ENCODE data around the gene SLC31A1. TPM values are rescaled to one million over a fixed set of nuclear protein-coding genes. Genes with fewer than 3 reads are reported as not detected.

Gene SLC31A1
- total and polyA plus RNA-seq, 2 of the 8 experiments (the other 6 are each of a cell fraction or from before 2014, with no cell fraction given) = 23.9 to 40.8 TPM

DNA sequence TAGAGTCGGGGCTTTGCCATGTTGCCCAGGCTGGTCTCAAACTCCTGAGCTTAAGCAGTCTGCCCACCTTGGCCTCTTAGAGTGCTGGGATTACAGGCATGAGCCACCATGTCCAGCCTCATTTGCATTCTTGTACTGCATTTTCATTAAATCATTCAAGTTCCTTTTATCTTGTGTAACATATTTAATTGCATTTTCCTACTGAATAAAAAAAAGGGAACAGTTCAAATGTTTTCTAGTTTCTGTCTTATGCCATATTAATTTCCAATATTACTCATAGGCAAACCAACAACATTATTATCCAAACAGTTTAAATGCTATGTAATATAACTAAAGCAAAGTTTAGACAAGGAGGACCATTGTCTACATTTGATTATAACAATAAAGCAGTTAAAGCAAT is 6.1 kb downstream of the SLC31A1 start (continued):
- TF ChIP-seq, protein P1, sequence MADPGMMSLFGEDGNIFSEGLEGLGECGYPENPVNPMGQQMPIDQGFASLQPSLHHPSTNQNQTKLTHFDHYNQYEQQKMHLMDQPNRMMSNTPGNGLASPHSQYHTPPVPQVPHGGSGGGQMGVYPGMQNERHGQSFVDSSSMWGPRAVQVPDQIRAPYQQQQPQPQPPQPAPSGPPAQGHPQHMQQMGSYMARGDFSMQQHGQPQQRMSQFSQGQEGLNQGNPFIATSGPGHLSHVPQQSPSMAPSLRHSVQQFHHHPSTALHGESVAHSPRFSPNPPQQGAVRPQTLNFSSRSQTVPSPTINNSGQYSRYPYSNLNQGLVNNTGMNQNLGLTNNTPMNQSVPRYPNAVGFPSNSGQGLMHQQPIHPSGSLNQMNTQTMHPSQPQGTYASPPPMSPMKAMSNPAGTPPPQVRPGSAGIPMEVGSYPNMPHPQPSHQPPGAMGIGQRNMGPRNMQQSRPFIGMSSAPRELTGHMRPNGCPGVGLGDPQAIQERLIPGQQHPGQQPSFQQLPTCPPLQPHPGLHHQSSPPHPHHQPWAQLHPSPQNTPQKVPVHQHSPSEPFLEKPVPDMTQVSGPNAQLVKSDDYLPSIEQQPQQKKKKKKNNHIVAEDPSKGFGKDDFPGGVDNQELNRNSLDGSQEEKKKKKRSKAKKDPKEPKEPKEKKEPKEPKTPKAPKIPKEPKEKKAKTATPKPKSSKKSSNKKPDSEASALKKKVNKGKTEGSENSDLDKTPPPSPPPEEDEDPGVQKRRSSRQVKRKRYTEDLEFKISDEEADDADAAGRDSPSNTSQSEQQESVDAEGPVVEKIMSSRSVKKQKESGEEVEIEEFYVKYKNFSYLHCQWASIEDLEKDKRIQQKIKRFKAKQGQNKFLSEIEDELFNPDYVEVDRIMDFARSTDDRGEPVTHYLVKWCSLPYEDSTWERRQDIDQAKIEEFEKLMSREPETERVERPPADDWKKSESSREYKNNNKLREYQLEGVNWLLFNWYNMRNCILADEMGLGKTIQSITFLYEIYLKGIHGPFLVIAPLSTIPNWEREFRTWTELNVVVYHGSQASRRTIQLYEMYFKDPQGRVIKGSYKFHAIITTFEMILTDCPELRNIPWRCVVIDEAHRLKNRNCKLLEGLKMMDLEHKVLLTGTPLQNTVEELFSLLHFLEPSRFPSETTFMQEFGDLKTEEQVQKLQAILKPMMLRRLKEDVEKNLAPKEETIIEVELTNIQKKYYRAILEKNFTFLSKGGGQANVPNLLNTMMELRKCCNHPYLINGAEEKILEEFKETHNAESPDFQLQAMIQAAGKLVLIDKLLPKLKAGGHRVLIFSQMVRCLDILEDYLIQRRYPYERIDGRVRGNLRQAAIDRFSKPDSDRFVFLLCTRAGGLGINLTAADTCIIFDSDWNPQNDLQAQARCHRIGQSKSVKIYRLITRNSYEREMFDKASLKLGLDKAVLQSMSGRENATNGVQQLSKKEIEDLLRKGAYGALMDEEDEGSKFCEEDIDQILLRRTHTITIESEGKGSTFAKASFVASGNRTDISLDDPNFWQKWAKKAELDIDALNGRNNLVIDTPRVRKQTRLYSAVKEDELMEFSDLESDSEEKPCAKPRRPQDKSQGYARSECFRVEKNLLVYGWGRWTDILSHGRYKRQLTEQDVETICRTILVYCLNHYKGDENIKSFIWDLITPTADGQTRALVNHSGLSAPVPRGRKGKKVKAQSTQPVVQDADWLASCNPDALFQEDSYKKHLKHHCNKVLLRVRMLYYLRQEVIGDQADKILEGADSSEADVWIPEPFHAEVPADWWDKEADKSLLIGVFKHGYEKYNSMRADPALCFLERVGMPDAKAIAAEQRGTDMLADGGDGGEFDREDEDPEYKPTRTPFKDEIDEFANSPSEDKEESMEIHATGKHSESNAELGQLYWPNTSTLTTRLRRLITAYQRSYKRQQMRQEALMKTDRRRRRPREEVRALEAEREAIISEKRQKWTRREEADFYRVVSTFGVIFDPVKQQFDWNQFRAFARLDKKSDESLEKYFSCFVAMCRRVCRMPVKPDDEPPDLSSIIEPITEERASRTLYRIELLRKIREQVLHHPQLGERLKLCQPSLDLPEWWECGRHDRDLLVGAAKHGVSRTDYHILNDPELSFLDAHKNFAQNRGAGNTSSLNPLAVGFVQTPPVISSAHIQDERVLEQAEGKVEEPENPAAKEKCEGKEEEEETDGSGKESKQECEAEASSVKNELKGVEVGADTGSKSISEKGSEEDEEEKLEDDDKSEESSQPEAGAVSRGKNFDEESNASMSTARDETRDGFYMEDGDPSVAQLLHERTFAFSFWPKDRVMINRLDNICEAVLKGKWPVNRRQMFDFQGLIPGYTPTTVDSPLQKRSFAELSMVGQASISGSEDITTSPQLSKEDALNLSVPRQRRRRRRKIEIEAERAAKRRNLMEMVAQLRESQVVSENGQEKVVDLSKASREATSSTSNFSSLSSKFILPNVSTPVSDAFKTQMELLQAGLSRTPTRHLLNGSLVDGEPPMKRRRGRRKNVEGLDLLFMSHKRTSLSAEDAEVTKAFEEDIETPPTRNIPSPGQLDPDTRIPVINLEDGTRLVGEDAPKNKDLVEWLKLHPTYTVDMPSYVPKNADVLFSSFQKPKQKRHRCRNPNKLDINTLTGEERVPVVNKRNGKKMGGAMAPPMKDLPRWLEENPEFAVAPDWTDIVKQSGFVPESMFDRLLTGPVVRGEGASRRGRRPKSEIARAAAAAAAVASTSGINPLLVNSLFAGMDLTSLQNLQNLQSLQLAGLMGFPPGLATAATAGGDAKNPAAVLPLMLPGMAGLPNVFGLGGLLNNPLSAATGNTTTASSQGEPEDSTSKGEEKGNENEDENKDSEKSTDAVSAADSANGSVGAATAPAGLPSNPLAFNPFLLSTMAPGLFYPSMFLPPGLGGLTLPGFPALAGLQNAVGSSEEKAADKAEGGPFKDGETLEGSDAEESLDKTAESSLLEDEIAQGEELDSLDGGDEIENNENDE (IDR thresholded peaks at IDR 0.05; ENCODE audit: insufficient replicate concordance, low read length) = no peak
- TF ChIP-seq SIX5 (IDR thresholded peaks at IDR 0.05; ENCODE audit: low read depth, low read length) (no peak), EZH2 (IDR thresholded peaks at IDR 0.05; ENCODE audit: low read depth, low read length, severe bottlenecking) (no peak), EGR1 (IDR thresholded peaks at IDR 0.05; ENCODE audit: borderline replicate concordance, low read depth, low read length) (no peak), PHF8 (conservative IDR thresholded peaks at IDR 0.05; ENCODE audit: low read depth, low read length) (no peak), NRF1 (IDR thresholded peaks at IDR 0.05; ENCODE audit: low read depth, low read length) (no peak), SRF (IDR thresholded peaks at IDR 0.05; ENCODE audit: low read depth, low read length) (no peak), HDAC6 (IDR thresholded peaks at IDR 0.05; ENCODE audit: low read depth, low read length) (no peak), POU5F1 (IDR thresholded peaks at IDR 0.05; ENCODE audit: low read depth, low read length) (no peak), CBX8 (IDR thresholded peaks at IDR 0.05; ENCODE audit: borderline replicate concordance, low read depth, low read length) (no peak), EP300 (IDR thresholded peaks at IDR 0.05; ENCODE audit: borderline replicate concordance in 1 of 2, low read depth in 2 of 2, low read length in 2 of 2) (no peak)
